Measurements from ENCODE around the gene EIF2B4. TPM values are rescaled to one million over a fixed set of nuclear protein-coding genes. Genes with fewer than 3 reads are reported as not detected.

The EIF2B4 gene
- total RNA-seq, 1 experiment from 2014 or later = 57.2 TPM

GRCh38 chr2:27373567-27373966 is 3.4 kb upstream of the EIF2B4 start:
- intact Hi-C loops (cut with micrococcal nuclease; ENCODE audit: unreplicated experiment) = no loop called here
- H3K27ac ChIP-seq (ENCODE audit: low read length) = no peak overlapping the region
- DNase-seq (ENCODE audit: low read depth, low spot score) = no peak
- H3K27me3 ChIP-seq (ENCODE audit: control insufficient read depth, insufficient read depth, low read length) = no peaks in the 10 kb centered on the region
- ATAC-seq = no peak
- H3K9me3 ChIP-seq (ENCODE audit: control insufficient read depth, insufficient read depth, low read depth, low read length) = no peaks in the 10 kb centered on the region
- CTCF ChIA-PET = no interaction called here
- no peak overlapping the region for H3K4me3 ChIP-seq (ENCODE audit: low read depth in 2 of 2, low read length in 2 of 2)
- TF ChIP-seq CTCF (IDR thresholded peaks at IDR 0.05) = no peak
- TF ChIP-seq TCF7L2 (IDR thresholded peaks at IDR 0.05; ENCODE audit: low read depth, low read length) = no peak
- no peak for TF ChIP-seq REST (IDR thresholded peaks at IDR 0.05; ENCODE audit: insufficient read depth in 1 of 2, low read depth in 2 of 2, low read length in 1 of 2)
- TF ChIP-seq SIN3A (IDR thresholded peaks at IDR 0.05; ENCODE audit: borderline replicate concordance, insufficient read depth, low read depth, low read length) = no peak
- no peak for TF ChIP-seq POLR2AphosphoS5 (IDR thresholded peaks at IDR 0.05; ENCODE audit: low read depth, low read length)
- BruUV-seq (replicated peaks) = no TSS peak
- peaks cover 8% of the 10 kb centered on the region for H3K36me3 ChIP-seq (ENCODE audit: control insufficient read depth, insufficient read depth, low read length)
- in situ Hi-C loops (cut with HindIII; ENCODE audit: low pct_unique_long_range_greater_than_20kb, low sequenced_read_pairs) = no loop called here
- H3K4me1 ChIP-seq (ENCODE audit: control insufficient read depth, insufficient read depth, low read length) = peaks cover 44% of the 10 kb centered on the region
- POLR2A ChIA-PET = interaction anchor here (0.6 kb wide), 1 partner anchor 21 kb away, joined by 6 read pairs; no protein-coding TSS in a partner anchor

GRCh38 chr2:27372937-27373336 is 2.8 kb upstream of the EIF2B4 start:
- Histone ChIP-seq H3K9me3 (ENCODE audit: control insufficient read depth, insufficient read depth, low read depth, low read length) (no peaks in the 10 kb centered on the region), H3K27me3 (ENCODE audit: control insufficient read depth, insufficient read depth, low read length) (no peaks in the 10 kb centered on the region), H3K36me3 (ENCODE audit: control insufficient read depth, insufficient read depth, low read length) (peaks cover 9% of the 10 kb centered on the region), H3K4me1 (ENCODE audit: control insufficient read depth, insufficient read depth, low read length) (peaks cover 39% of the 10 kb centered on the region), H3K4me3 (ENCODE audit: low read depth in 2 of 2, low read length in 2 of 2) (no peak overlapping the region), H3K27ac (ENCODE audit: low read length) (no peak overlapping the region)
- DNase-seq (ENCODE audit: low read depth, low spot score) (no peak), ATAC-seq (no peak)
- POLR2A ChIA-PET = interaction anchor here (0.6 kb wide), 1 partner anchor 20 kb away, joined by 6 read pairs; no protein-coding TSS in a partner anchor
- no TSS peak for BruUV-seq (replicated peaks)
- CTCF ChIA-PET = no interaction called here
- TF ChIP-seq TCF7L2 (IDR thresholded peaks at IDR 0.05; ENCODE audit: low read depth, low read length) (no peak), SIN3A (IDR thresholded peaks at IDR 0.05; ENCODE audit: borderline replicate concordance, insufficient read depth, low read depth, low read length) (no peak), CTCF (IDR thresholded peaks at IDR 0.05) (no peak), REST (IDR thresholded peaks at IDR 0.05; ENCODE audit: insufficient read depth in 1 of 2, low read depth in 2 of 2, low read length in 1 of 2) (no peak), POLR2AphosphoS5 (IDR thresholded peaks at IDR 0.05; ENCODE audit: low read depth, low read length) (no peak)
- in situ Hi-C loops (cut with HindIII; ENCODE audit: low pct_unique_long_range_greater_than_20kb, low sequenced_read_pairs) (no loop called here), intact Hi-C loops (cut with micrococcal nuclease; ENCODE audit: unreplicated experiment) (no loop called here)
